Stimulated activated CD8-positive, alpha-beta memory T cell treated with anti-CD3 and anti-CD28 coated beads, Interleukin-7, amount 100 ng/mL, for 4 hours (primary cell): ENCODE results near the gene PTGFRN.

Experiments used
- DNase-seq, 2 donors: peaks; one replicate each; pipeline ENCODE4 v3.0.0-alpha.2; 2020; ENCODE audit warnings: low read depth in 2 of 2

Gene PTGFRN

DNA sequence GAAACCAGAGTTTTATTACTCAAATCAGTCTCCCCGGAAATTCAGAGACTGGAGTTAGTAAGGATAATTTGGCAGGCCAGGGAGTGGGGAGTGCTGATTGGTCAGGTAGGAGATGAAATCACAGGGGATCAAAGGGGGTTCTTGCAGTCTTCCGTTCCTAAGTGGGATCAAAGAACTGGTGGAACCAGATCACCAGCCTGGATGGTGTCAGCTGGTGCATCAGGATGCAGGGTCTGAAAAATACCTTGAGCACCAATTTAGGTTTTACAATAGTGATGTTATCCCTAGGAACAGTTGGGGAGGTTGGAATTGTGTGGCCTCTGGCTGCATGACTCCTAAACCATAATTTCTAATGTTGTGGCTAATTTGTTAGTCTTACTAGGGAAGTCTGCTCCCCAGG lies 90.4 kb downstream of the PTGFRN start:
- DNase-seq = no peak

DNA sequence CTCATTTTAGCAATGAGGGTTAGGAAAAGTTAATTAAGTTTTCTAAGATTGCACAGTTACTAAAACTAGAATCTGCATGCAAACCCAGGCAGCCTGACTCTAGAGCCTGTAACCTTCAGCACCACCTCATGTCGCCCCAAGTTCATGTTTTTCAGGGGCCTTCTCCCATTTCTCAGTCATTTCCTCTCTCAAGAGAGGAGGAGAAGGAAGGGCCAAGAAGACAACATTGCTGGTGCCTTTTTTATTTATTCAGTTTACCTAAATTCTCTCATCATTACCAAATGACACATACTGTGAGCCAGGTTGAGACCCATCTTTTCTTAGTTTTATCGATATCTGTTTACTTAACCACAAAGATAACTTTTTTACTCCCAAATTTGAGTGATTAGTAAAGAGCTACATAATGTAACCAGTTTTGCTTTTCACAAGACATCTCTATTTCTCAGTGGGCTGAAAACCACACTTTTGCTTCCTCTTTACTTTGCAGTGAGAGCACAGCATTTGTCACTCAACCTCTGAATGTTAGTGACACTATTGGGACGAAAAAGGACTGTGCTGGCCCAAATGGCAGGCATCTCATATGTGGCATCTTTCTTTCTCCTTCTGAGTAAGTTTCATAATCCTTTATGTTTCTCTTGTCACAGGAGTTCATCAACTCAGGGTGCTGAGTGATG lies 91.7 kb downstream of the PTGFRN start, which contains the start of gene CD101:
TSS of gene CD101 (plus strand) at position 507 of the 674 bp plus-strand sequence. CDS start at position 565, 58 bp downstream.
- no peak for DNase-seq

DNA sequence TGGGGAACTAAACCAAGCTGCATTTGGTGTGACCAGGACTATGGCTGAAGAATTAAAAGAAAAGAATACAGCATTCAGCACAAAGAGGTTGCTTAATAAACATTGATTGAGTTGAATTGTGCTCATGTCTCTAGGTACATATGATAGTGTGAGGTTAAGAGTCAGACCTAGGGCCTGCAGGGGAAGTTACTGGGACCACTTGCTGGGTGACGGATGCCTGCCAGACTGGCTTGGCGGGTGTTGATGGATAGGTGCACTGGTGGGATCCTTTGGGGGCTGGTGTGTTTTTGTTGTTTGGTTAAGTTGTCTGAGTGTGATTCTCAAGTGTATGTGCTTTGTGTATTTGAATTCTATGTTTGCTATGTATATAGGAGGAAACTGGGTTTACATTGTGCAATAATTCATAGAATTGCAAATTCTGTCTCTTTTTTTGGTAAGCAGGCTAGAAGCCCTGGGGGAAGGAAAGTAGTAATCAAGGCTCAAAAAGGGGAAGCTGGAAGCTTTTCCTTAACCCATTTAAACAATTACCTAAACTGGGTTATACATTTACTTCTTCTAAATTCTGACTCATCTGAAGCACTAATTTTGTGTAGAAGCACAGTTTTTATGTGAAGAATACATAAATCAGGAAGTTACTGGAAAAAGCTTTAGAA lies 93.6 kb downstream of the PTGFRN start:
- DNase-seq = no peak

DNA sequence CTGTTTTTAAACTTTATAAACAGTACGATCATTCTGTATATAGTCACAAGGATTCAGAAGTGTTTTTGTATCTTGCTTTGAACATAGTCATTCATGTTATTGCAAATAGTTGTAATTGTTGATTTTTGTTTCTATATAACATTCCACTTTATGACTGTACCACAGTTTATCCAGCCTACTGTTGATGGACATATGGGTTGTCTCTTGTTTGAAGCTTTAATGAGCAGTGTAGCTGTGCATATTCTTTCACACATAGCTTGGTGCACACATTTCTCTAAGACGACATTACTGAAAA lies 98.0 kb downstream of the PTGFRN start:
- DNase-seq = no peak

DNA sequence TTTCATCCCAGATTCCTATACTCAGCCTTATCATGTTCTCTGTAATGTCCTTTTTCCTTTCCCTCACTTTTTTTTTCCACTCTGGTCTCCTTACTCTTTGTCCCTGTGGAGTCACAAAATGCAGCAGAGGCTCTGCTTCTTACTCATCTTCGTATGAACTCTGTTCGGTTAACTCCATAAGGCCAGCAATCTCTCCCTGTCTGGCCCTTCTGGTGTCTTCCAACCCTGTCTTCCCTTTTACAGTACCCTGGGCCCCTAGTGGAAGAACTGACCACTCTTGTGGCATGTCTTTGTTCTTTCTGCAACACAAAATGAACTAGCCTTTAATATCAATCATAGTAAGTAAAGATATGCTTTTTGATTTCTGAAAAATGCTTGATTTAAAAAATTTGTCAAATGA lies 98.9 kb downstream of the PTGFRN start:
- DNase-seq = no peak

DNA sequence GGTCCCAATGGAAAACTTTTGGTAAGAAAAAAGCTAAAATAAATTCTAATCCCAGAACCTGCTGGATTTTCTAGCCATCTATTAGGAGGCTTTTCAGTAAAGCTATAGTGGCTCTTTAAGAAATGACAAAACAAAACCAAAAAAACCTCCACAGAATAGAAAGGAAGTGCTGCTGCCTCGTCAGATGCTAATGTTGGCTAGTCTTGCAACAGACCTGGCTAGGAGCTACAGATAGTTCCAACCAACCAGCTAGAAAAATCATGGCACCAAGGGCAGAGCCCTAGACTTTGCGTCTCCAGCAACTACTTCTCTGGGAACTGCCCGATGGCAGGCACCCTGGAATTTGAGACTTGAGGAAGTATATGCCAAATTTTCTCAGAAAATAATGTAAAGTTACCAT lies 99.4 kb downstream of the PTGFRN start:
- DNase-seq = no peak

DNA sequence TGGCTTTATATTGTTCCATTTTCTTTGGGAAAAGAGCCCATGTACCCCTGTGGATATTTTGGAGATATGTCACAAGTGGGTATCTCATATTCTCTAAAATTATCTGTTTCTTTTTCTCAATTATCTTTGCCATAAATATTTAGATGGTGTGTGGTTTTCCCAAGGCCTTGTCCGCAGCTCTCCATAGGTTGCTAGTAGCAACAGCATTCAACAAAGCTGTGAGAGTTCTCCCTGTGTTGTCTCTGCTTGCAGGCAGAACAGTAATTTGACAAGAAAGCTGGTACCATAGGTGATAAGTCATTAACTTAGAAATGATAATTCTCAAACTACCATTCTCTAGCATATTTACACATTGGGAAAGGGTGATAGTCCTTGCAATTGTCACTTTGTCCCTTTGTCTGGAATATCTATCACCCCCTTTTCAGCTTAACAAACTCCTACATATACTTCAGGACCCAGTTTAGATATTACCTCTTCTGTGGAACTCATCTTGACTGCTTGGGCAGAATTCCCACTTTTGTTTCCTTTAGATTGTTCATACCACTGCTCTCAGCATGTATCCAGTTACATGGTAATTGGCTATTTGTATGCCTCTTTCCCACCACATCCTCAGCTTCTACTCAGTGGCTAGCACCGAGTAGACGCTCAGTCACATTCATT lies 100.7 kb downstream of the PTGFRN start:
- DNase-seq = no peak

DNA sequence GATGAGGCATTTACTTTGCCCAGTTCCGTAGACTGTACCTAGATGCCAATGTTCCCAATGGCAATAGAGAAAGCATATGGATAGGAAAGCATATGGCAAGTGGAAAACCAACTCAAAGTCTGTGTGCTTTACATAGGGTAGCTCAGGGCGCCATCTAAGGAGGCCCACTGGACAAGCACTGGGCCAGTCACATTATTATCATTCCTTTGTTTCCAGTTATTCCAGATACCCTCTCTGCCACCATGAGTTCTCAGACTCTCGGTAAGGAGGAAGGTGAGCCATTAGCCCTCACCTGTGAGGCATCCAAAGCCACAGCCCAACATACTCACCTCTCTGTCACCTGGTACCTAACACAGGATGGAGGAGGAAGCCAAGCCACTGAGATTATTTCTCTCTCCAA lies 101.6 kb downstream of the PTGFRN start:
- no peak for DNase-seq

DNA sequence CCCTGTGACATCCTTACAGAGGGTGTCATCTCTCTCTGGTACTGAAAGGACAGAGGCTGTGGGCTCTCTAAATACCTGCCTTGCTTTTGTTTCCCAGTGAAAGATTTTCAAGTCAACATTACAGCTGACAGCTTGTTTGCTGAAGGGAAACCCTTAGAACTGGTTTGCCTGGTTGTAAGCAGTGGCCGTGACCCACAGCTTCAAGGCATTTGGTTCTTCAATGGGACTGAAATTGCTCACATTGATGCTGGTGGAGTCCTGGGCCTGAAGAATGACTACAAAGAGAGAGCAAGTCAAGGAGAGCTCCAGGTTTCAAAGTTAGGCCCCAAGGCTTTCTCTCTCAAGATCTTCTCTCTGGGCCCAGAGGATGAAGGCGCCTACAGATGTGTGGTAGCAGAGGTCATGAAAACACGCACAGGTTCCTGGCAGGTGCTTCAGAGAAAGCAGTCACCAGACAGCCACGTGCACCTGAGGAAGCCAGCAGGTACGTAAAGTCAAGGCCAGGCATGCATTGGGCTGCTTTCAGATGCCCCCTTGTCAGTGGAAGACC lies 103.7 kb downstream of the PTGFRN start:
- DNase-seq = no peak

DNA sequence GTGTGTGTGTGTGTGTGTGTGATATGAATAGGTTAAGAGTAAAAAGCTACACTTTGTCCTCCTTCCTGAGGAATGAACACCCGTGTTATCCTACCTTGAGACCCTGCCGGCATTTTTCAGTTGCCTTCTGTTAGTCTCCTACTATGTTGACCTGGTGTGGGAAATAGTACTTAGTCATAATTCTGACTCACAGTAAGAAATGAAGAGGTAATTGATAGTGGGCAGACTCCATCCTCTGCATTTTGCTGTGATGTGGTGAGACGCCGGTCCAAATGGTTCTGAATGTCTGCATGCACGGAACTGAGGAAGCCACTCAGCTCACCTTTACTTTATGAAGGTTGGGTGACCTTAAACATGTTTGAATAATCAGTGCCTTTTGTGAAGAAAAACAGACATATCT lies 104.5 kb downstream of the PTGFRN start:
- no peak for DNase-seq

DNA sequence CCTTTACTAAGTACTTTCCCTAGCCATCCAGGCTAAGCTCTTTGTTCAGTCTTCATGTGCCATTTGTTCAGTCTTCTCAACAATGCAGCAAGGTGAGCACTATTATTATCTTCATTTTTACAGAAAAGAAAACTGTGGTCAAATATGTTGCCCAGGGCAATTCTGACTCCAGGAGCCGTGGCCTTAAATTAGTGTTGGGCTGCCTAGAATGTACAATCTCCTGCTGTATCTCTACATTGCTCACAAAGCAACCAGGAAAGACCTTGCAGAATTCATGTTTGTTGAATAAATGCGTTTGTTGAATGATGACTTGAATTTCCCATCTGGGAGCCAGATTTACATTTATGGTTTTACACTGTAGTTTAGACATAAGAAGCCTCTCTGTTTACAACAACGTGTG lies 106.0 kb downstream of the PTGFRN start:
- no peak for DNase-seq

DNA sequence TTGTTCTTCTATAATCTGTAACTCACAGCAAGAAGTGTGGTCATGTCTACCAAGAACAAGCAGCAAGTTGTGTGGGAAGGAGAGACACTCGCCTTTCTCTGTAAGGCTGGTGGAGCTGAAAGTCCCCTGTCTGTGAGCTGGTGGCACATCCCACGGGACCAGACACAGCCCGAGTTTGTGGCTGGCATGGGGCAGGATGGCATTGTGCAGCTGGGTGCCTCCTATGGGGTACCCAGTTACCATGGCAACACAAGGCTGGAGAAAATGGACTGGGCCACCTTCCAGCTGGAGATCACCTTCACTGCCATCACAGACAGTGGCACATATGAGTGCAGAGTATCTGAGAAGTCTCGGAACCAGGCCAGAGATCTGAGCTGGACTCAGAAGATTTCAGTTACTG lies 107.3 kb downstream of the PTGFRN start:
- DNase-seq = no peak

DNA sequence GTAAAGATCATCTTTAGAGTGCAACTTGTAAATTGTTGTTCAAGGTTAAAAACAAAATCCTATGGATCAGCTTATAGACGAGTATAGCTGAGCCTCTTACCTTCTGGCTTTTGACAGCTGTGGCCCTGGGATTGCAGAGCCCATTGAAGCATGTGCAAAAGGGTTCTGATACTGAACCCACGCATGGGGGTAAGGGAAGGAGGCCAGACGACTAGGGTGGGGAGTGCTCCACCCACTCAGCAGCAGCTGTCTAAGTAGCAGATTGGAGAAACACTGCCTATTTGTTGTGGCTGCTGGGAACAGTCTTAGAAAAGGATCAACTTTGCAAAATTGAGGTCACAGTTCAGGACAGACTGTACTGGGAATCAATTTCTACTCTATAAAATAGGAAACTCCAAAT lies 107.9 kb downstream of the PTGFRN start:
- no peak for DNase-seq

DNA sequence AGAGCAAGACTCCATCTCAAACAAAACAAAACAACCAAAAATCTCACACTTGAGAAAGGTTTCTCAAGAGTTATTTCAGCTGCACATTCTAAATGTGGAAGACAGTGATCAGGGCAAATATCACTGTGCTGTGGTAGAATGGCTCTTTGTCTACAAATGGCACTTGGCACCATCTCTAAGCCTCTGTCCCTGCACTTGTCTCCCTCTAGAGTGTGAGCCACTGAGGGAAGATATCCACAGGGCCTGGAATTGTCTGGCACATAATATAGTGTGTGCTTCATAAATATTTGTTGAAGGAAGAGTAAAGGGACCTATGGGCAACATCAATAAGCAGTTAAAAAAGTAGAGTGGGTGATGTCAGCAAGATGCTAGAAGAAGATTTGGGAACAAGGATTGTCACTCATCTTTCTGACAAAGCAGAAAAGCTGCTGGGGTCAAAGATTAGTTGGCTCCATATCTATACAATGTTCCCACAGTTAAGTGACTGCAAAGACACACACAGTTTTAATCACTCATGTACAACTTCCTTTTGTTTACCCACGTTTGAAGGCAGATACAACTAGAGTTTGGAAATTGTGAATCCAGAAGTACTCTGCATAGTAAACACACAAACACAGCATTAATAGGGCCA lies 110.9 kb downstream of the PTGFRN start:
- no peak for DNase-seq

DNA sequence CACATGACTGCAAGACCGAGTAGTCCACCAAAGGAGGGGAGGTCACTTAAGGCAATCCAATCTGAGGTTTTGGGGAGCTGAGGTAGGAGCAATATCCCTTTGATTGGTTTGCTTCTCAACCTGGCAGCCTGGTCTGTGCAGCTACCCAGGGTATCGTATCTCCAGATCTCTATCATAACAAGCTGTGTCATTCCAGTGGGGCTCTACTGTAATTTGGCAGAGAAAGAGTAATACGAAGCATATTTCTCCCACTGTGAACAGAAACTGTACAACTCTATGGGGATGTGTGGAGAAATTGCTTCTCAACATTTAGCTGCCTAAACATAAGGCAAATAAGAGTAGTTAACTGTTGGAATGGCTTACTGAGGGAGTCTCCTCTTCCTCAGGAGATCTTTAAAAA lies 112.4 kb downstream of the PTGFRN start:
- DNase-seq = no peak

DNA sequence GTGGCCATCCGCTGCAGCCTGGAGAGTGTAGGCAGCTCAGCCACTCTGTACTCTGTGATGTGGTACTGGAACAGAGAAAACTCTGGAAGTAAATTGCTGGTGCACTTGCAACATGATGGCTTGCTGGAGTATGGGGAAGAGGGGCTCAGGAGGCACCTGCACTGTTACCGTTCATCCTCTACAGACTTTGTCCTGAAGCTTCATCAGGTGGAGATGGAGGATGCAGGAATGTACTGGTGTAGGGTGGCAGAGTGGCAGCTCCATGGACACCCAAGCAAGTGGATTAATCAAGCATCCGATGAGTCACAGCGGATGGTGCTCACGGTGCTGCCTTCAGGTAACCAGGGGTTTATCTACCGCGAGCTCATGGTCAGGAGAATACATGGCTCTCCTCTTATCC lies 115.9 kb downstream of the PTGFRN start:
- DNase-seq = no peak

DNA sequence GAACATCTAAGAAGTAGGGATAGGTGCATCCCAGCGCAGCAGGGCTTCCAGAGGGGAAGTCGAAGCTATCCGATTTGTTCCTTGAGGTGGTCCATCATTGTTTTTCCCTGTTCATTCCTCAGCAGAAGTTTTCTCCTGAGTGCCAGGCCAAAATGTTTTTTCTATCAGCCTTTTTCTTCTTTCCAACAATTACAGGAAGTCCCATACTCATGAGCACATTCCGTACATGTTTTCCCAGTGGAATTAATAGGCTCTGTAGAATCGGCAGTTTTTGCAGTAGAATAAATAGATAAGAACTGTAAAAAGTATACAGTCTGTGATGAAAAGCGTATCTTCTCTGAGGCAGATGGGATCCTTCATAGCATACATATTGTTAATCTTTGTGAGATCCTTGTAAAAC lies 116.6 kb downstream of the PTGFRN start:
- no peak for DNase-seq

DNA sequence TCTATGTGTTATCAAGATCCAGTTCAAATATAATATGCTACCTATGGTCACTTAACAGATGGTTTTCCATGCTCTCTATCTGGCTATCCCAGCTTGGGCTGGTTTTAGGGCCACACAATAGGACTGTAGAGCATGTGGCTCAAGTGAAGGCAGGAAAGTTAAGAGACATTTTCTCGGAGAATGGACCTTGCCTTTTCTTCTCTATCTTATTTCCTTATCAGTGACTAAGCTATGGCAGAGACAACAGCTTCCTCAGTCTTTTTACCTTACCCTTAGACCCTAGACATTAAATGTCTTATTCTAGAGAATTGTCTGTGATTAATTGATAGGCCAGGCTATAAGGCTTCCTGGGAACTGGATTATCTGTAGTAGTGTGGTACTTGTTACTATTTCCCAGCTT lies 120.0 kb downstream of the PTGFRN start:
- no peak for DNase-seq

DNA sequence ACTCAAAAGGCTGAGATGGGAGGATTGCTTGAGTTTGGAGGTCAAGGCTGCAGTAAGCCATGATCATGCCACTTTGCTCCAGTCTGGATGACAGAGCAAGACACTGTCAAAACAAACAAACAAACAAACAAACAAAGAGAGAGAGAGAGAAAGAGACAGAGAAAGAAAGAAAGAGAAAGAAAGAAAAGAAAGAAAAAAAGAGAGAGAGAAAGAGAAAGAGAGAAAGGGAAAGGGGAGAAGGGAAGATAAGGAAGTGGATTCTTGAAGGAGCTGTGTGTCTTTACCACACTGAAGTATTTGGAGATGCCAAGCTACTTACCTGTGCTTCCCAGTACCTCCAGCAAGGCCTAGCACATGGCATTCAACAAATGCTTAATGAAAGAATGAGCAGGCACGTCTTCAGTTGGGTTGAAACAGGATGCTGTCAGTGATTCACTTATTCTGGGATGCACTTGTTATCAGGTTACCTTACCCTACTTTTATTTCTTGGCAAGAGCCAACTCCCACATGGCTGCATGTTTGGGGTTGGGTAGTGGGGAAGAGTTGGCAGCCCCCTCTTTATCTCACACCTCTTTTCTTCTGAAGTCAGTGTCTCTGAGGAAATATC lies 120.7 kb downstream of the PTGFRN start:
- no peak for DNase-seq

DNA sequence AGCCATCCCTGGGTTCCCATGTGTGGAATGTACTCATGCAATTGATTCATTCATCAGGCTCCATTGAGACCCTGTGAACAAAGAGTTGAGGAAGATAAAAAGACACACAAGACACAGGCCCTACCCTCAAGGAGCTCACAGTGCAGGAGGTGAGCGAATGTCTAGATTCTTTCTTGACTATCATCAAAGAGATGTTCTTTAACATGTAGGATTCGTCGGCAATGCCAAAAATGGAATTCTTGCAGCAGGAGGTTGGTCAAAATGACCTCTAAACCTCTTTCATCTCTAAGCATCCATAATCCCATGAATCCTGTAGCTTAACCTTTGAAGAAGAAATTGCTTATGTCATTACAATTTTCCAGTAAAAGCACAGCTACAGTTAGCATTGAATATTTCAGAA lies 122.5 kb downstream of the PTGFRN start:
- DNase-seq = no peak

DNA sequence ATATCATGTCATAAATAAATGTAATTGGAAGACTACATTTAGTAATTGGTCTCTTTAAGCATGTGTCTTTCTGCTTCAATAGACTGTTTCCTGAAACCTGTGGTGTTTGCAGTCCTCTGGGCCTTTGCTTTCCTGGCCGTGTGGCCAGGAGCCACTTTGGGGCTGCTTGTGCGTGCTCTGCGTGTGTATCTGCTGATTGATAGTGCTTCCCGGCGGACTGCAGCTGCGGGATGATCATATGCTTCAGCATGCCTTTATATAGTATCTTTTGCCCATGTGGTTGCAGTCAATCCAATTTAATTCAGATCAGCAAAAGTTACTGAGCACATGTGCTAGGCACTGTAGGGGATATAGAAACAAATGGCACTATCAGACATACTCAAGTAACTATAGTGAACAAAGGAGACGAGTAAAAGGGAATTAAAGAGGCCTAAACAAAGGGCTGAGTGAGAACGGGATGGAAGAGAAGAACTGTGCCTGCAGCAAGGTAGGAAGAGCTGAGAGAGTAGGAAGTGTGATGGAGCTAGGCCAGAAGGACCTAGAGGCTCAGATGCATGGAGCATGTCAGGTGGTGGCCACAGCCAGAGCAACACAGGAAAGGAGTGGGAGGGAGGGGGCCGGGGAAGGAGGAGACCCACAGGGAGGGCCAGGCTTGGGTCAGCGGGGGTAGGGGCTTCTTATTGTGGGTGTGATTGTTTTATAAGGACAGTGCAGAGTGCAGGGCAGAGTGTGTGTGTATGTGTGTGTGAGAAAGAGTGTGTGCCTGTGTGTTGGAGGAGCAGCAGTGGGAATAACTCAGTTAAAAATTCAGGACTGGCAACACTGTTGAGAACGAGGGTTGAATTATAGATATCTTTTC lies 123.2 kb downstream of the PTGFRN start:
- DNase-seq = no peak
